GM12872 (cell line): ENCODE measurements around the gene SNRK.

Experiments
- CTCF ChIP-seq: IDR thresholded peaks from 3 replicates; pipeline ENCODE4 v1.5.1; 2011; ENCODE audit warnings: low read depth, mild to moderate bottlenecking, low read length, moderate library complexity; ENCODE audit not compliant: insufficient read depth

SNRK gene

GRCh38 chr3:43345246-43345645, 58.9 kb downstream of the SNRK start:
- TF ChIP-seq CTCF = no peak

GRCh38 chr3:43345877-43346276, 59.5 kb downstream of the SNRK start:
- no peak for TF ChIP-seq CTCF

GRCh38 chr3:43346978-43347749, 60.8 kb downstream of the SNRK start:
- TF ChIP-seq CTCF = no peak

- no peak for TF ChIP-seq CTCF
Measured at GRCh38 chr3:43347774-43348173, 61.4 kb downstream of the SNRK start.

GRCh38 chr3:43348350-43348749, 62.0 kb downstream of the SNRK start:
- TF ChIP-seq CTCF = no peak

- no peak for TF ChIP-seq CTCF
Measured at GRCh38 chr3:43348852-43349574, 62.7 kb downstream of the SNRK start.

GRCh38 chr3:43349716-43350115, 63.4 kb downstream of the SNRK start:
- TF ChIP-seq CTCF = no peak
